HG03175 (cell line): ENCODE measurements around the gene PER3.

Experiments used
- ATAC-seq: cut with Tn5 transposase; IDR thresholded peaks from one replicate; pipeline ENCODE4 v1.9.1; 2021; ENCODE audit warnings: mild to moderate bottlenecking, moderate library complexity; ENCODE audit not compliant: unreplicated experiment

PER3 gene

GRCh38 chr1:7869136-7869920, 85.2 kb downstream of the PER3 start:
- no peak for ATAC-seq

DNA sequence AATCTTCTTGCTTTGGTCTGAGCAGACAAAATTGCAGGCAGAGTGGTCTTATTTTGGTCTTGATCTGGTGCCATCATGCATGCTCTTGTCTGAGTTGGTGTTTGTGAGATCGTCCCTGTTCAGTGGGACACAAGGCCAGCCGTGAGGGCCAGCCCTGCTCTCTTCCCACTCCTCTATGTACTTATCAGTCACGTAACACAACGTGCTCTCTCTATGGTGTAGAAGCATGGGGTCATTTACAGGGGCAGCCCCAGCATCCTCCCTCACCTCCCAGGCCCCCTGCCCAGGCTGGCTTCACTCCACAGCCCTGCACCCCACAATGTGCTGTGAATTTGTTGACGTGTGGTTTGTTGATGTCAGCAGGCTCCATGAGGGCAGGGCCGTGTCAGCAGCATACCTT, 87.0 kb downstream of the PER3 start:
- ATAC-seq, result no peak

GRCh38 chr1:7873801-7874795, 90.0 kb downstream of the PER3 start:
- ATAC-seq, result no peak

DNA sequence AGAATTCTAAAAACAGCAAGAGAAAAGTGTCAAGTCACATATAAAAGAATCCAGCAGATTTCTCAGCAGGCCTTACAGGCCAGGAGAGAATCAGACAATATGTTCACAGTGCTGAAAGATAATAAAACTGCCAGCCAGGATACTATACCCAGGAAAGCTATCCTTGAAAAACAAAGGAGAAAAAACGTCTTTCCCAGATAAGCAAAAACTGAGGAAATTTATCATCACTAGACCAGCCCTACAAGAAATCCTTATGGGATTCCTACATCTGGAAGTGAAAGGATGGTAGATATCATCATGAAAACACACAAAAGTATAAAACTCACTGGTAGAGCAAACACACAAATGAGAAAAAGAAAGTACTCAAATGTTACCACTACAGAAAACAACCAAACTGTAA, 93.9 kb downstream of the PER3 start:
- ATAC-seq, result no peak

- ATAC-seq, result no peak
Measured at GRCh38 chr1:7879228-7879627, 95.1 kb downstream of the PER3 start.

- ATAC-seq, result no peak
Measured at GRCh38 chr1:7884757-7885156, 100.7 kb downstream of the PER3 start.

DNA sequence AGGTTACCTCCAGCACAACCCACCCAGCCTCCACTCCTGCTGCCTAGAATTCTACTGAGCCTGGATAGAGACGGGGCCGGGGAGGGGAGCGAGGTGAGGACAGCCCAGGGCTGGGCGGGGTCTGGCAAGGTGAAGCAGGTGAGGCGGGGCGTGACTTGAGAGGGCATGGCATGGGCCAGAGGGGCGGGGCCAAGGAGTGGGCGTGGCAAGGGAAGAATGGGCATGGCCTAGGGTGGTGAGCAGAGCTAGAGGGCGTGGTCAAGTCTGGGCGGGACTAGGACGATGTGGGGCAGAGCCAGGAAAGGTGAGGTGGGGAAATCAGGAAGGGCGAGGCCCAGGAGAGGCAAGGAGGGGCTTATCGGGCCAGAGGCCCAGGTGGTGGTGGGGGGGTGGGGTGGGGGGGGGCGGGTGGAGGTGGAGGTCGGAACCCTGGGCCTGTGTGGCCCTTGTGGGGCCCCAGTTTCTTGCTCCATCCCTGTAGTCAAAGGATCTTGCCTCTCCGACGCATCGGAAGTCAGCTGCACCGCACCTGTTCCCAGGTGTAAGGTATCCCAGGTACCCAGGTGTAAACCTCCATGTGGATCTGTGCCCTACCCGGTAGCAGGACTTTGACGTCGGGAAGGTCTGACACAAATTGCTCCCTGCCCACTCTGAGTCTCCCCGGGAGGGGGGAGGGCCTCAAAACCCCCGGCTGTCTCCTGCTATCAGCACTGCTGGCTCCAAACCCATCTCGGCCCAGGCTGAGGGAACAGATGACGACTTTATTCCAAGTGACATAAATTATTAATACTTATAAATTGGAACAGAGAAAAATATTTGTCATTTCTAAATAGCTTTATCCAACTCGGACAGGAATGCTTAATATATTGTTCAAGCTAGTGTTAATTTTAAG, 101.7 kb downstream of the PER3 start:
- ATAC-seq, result no peak

DNA sequence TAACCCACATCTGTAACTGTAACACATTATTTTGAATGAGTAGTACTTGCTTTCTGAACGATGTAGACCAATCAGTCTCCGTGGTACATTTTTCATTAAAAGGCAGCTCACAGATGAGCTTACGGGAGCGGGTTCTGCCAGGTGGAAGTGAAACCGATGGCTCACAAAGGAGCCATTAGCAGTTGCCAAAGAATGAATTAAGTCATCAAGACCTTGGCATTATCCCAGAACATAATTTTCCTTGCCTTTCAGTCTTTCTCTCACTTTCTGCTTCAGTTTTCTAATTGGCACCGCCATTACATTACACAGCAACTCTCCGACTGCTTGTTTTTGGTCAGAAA, 102.3 kb downstream of the PER3 start:
- ATAC-seq, result no peak

- no peak for ATAC-seq
Measured at GRCh38 chr1:7888248-7889081, 104.4 kb downstream of the PER3 start.

DNA sequence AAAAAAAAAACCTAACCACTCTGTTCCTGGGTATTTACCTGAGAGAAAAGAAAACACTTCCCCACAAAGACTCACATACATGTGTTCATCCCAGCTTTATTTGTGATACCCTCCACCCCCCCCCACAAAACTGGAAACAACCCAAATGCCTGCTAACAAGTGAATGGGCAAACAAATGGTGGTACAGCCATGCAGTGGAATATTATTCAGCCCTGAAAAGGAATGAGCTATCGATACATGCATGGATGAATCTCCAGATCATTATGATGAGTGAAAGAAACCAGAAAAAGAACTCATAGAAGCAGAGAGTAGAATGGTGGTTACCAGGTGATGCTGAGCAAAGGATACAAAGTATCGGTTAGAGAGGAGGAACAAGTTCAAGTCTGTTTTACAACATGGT, 106.8 kb downstream of the PER3 start:
- no peak for ATAC-seq

GRCh38 chr1:7891804-7892203, 107.7 kb downstream of the PER3 start:
- ATAC-seq, result no peak

- no peak for ATAC-seq
Measured at GRCh38 chr1:7893529-7894180, 109.6 kb downstream of the PER3 start.
